ENCODE data around the gene MRTO4. TPM values are rescaled to one million over a fixed set of nuclear protein-coding genes. Genes with fewer than 3 reads are reported as not detected.
"Not testable (repeated sequence)": the region's sequence is repeated elsewhere in the genome, so short reads cannot be mapped to it uniquely, and the experiment has no call there.

The MRTO4 gene
- total RNA-seq, 1 donor from 2014 or later: 41.0 TPM

DNA sequence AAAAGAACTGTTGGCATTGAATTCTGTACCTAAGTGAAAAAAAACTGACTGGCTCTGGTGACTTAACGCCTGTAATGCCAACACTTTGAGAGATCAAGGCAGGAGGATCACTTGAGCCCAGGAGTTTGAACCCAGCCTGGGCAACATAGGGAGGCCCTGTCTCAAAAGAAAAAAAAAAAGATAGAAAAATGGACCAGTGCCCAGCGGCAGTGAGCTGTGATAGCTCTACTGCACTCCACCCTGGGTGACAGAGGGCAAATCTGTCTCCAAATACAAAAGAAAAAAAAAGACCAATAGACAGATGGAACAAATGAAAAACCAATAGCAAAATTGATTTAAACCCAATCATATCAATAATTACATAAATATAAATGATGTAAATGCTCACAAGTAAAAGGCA lies 37.6 kb downstream of the MRTO4 start:
- Mint-ChIP-seq H3K9me3 (ENCODE audit: unreplicated experiment) (peaks cover 3% of the 10 kb centered on the region), H3K36me3 (ENCODE audit: low read depth, unreplicated experiment) (peaks cover 11% of the 10 kb centered on the region), H3K4me3 (ENCODE audit: unreplicated experiment) (no peak overlapping the region), H3K27me3 (ENCODE audit: low read depth, unreplicated experiment) (peaks cover 19% of the 10 kb centered on the region), H3K27ac (ENCODE audit: unreplicated experiment) (no peak overlapping the region), H3K4me1 (ENCODE audit: low read depth, unreplicated experiment) (no peaks in the 10 kb centered on the region)
- TF ChIP-seq, protein P1, sequence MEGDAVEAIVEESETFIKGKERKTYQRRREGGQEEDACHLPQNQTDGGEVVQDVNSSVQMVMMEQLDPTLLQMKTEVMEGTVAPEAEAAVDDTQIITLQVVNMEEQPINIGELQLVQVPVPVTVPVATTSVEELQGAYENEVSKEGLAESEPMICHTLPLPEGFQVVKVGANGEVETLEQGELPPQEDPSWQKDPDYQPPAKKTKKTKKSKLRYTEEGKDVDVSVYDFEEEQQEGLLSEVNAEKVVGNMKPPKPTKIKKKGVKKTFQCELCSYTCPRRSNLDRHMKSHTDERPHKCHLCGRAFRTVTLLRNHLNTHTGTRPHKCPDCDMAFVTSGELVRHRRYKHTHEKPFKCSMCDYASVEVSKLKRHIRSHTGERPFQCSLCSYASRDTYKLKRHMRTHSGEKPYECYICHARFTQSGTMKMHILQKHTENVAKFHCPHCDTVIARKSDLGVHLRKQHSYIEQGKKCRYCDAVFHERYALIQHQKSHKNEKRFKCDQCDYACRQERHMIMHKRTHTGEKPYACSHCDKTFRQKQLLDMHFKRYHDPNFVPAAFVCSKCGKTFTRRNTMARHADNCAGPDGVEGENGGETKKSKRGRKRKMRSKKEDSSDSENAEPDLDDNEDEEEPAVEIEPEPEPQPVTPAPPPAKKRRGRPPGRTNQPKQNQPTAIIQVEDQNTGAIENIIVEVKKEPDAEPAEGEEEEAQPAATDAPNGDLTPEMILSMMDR (IDR thresholded peaks at IDR 0.05; ENCODE audit: insufficient read depth, low read depth, low read length): no peak
- no peak for TF ChIP-seq EZH2 (IDR thresholded peaks at IDR 0.05; ENCODE audit: insufficient read depth, low read length)
- no peaks in the 10 kb centered on the region for H3K4me1 ChIP-seq (ENCODE audit: insufficient read depth, low read length)
- H3K9ac ChIP-seq (ENCODE audit: low read length): no peak overlapping the region
- peak overlapping the region; percentile 84 for H2AFZ ChIP-seq (ENCODE audit: low read depth, low read length)
- H3K9me3 ChIP-seq (ENCODE audit: insufficient read depth, low read depth, low read length): peaks cover under 1% of the 10 kb centered on the region
- no peak overlapping the region for H3K27ac ChIP-seq (ENCODE audit: low read depth, low read length)
- peak overlapping the region; percentile 95 for H3K4me2 ChIP-seq (ENCODE audit: low read length)
- H3K4me3 ChIP-seq (ENCODE audit: insufficient read depth, low read depth, low read length): peak overlapping the region; percentile 57
- no peaks in the 10 kb centered on the region for H3K27me3 ChIP-seq (ENCODE audit: insufficient read depth, low read length)
- no peak for DNase-seq (ENCODE audit: low read depth)
- no peaks in the 10 kb centered on the region for H3K79me2 ChIP-seq (ENCODE audit: insufficient read depth, low read length)
- FAIRE-seq: no peak
- no peaks in the 10 kb centered on the region for H3K36me3 ChIP-seq (ENCODE audit: insufficient read depth, low read length)
- H4K20me1 ChIP-seq (ENCODE audit: insufficient read depth, low read length): peaks cover 6% of the 10 kb centered on the region

DNA sequence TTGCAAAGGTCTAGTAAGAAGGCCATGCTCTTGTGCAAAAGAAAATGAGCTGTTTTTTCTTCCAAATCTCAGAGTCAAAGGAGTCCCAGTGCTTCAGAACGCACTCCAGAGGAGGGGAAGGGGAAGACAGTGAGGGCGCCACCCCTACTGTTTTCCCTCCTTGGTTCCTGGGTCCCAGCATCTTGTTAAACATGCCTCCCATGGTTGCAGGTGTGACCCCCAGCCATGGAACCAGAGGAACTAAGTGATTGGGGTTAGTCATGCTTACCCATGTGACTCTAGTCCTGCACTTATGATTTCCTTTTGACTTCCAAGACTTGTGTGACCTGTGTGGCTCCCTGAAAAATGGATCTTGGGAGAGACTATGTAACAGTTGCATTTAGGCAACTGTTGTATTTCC lies 43.0 kb downstream of the MRTO4 start:
- Mint-ChIP-seq H3K9me3 (ENCODE audit: unreplicated experiment) (peaks cover 24% of the 10 kb centered on the region), H3K4me1 (ENCODE audit: low read depth, unreplicated experiment) (peaks cover 3% of the 10 kb centered on the region), H3K27ac (ENCODE audit: unreplicated experiment) (no peak overlapping the region), H3K4me3 (ENCODE audit: unreplicated experiment) (no peak overlapping the region), H3K27me3 (ENCODE audit: low read depth, unreplicated experiment) (peaks cover 2% of the 10 kb centered on the region), H3K36me3 (ENCODE audit: low read depth, unreplicated experiment) (peaks cover 33% of the 10 kb centered on the region)
- peaks cover 11% of the 10 kb centered on the region for H3K9me3 ChIP-seq (ENCODE audit: insufficient read depth, low read depth, low read length)
- no peaks in the 10 kb centered on the region for H3K27me3 ChIP-seq (ENCODE audit: insufficient read depth, low read length)
- H3K36me3 ChIP-seq (ENCODE audit: insufficient read depth, low read length): no peaks in the 10 kb centered on the region
- no peaks in the 10 kb centered on the region for H3K79me2 ChIP-seq (ENCODE audit: insufficient read depth, low read length)
- H3K9ac ChIP-seq (ENCODE audit: low read length): no peak overlapping the region
- no peak for DNase-seq (ENCODE audit: low read depth)
- no peaks in the 10 kb centered on the region for H4K20me1 ChIP-seq (ENCODE audit: insufficient read depth, low read length)
- H3K4me3 ChIP-seq (ENCODE audit: insufficient read depth, low read depth, low read length): no peak overlapping the region
- FAIRE-seq: no peak
- no peak overlapping the region for H3K27ac ChIP-seq (ENCODE audit: low read depth, low read length)
- TF ChIP-seq EZH2 (IDR thresholded peaks at IDR 0.05; ENCODE audit: insufficient read depth, low read length): no peak
- TF ChIP-seq, protein P1 (IDR thresholded peaks at IDR 0.05; ENCODE audit: insufficient read depth, low read depth, low read length): no peak
- no peaks in the 10 kb centered on the region for H3K4me1 ChIP-seq (ENCODE audit: insufficient read depth, low read length)
- H3K4me2 ChIP-seq (ENCODE audit: low read length): no peak overlapping the region
- no peak overlapping the region for H2AFZ ChIP-seq (ENCODE audit: low read depth, low read length)

DNA sequence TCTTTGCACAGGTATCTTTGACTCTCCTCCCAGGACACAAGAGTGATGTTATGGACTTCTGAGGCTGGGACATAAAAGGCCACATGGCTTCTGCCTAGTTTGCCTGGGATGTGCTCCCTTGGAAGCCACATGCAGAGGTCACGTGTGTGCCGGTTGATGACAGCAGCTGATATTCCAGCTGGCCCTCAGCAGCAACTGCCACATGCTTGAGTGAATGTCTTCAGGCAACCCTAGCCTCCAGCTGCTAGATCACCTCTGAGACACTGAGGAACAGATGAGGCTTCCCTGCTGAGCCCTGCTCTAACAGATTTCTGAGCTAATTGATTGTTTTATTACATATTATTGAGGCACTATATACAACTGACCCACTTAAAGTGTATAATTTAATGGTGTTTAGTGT lies 48.6 kb downstream of the MRTO4 start:
- H3K4me1 Mint-ChIP-seq (ENCODE audit: low read depth, unreplicated experiment): peaks cover 3% of the 10 kb centered on the region
- no peak for FAIRE-seq

DNA sequence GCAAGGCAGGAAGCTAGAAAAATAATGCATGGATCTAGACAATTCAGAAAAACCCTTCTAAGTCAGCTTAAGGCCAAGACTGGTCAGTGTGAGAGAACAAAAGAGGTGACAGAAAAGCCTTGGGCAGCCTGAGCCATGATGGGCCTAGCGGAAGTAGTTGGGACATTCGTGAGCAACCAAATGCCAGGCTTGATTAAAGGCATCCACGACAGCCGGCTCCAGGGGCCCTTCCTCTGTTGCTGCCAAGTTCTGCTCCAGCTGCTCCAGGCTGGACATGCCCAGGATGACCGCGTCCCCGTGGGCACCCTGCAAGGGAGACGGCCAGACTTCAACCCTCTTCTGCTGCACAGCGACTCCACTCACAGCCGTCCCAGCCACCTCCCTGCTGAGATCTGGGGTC lies 52.5 kb downstream of the MRTO4 start:
- not testable (repeated sequence) for H3K27me3 Mint-ChIP-seq (ENCODE audit: low read depth, unreplicated experiment); H3K4me1 Mint-ChIP-seq (ENCODE audit: low read depth, unreplicated experiment); H3K4me2 ChIP-seq (ENCODE audit: low read length); FAIRE-seq; H3K27ac Mint-ChIP-seq (ENCODE audit: unreplicated experiment); H3K27me3 ChIP-seq (ENCODE audit: insufficient read depth, low read length); H3K79me2 ChIP-seq (ENCODE audit: insufficient read depth, low read length); H3K4me3 ChIP-seq (ENCODE audit: insufficient read depth, low read depth, low read length); H3K4me1 ChIP-seq (ENCODE audit: insufficient read depth, low read length); DNase-seq (ENCODE audit: low read depth); H3K27ac ChIP-seq (ENCODE audit: low read depth, low read length); H3K9me3 ChIP-seq (ENCODE audit: insufficient read depth, low read depth, low read length); H3K9me3 Mint-ChIP-seq (ENCODE audit: unreplicated experiment); H2AFZ ChIP-seq (ENCODE audit: low read depth, low read length); H3K9ac ChIP-seq (ENCODE audit: low read length); H3K4me3 Mint-ChIP-seq (ENCODE audit: unreplicated experiment)
- peaks cover 14% of the 10 kb centered on the region for H4K20me1 ChIP-seq (ENCODE audit: insufficient read depth, low read length)
- H3K36me3 Mint-ChIP-seq (ENCODE audit: low read depth, unreplicated experiment): peaks cover 22% of the 10 kb centered on the region
- H3K36me3 ChIP-seq (ENCODE audit: insufficient read depth, low read length): peaks cover 32% of the 10 kb centered on the region

More for the DNA sequence above, 48.6 kb downstream of the MRTO4 start:
- no peak for DNase-seq (ENCODE audit: low read depth)
- Histone ChIP-seq H3K27ac (ENCODE audit: low read depth, low read length) (no peak overlapping the region), H3K4me2 (ENCODE audit: low read length) (no peak overlapping the region), H3K79me2 (ENCODE audit: insufficient read depth, low read length) (no peaks in the 10 kb centered on the region), H2AFZ (ENCODE audit: low read depth, low read length) (no peak overlapping the region), H3K27me3 (ENCODE audit: insufficient read depth, low read length) (no peaks in the 10 kb centered on the region), H3K9me3 (ENCODE audit: insufficient read depth, low read depth, low read length) (peaks cover 2% of the 10 kb centered on the region), H3K4me1 (ENCODE audit: insufficient read depth, low read length) (no peaks in the 10 kb centered on the region), H3K4me3 (ENCODE audit: insufficient read depth, low read depth, low read length) (no peak overlapping the region), H3K36me3 (ENCODE audit: insufficient read depth, low read length) (peaks cover 21% of the 10 kb centered on the region), H4K20me1 (ENCODE audit: insufficient read depth, low read length) (no peaks in the 10 kb centered on the region), H3K9ac (ENCODE audit: low read length) (no peak overlapping the region)
- peaks cover 30% of the 10 kb centered on the region for H3K36me3 Mint-ChIP-seq (ENCODE audit: low read depth, unreplicated experiment)
- TF ChIP-seq, protein P1 (IDR thresholded peaks at IDR 0.05; ENCODE audit: insufficient read depth, low read depth, low read length): no peak
- no peak for TF ChIP-seq EZH2 (IDR thresholded peaks at IDR 0.05; ENCODE audit: insufficient read depth, low read length)
- H3K9me3 Mint-ChIP-seq (ENCODE audit: unreplicated experiment): peaks cover 13% of the 10 kb centered on the region
- H3K27me3 Mint-ChIP-seq (ENCODE audit: low read depth, unreplicated experiment): no peaks in the 10 kb centered on the region
- no peak overlapping the region for H3K4me3 Mint-ChIP-seq (ENCODE audit: unreplicated experiment)
- no peak overlapping the region for H3K27ac Mint-ChIP-seq (ENCODE audit: unreplicated experiment)
